Measurements from ENCODE around the gene RFX1. TPM values are rescaled to one million over a fixed set of nuclear protein-coding genes. Genes with fewer than 3 reads are reported as not detected.

Gene RFX1
- total and polyA plus RNA-seq, 2 of the 13 experiments (the other 11 are each of a cell fraction or from before 2014, with no cell fraction given): 1.1 to 1.3 TPM

DNA sequence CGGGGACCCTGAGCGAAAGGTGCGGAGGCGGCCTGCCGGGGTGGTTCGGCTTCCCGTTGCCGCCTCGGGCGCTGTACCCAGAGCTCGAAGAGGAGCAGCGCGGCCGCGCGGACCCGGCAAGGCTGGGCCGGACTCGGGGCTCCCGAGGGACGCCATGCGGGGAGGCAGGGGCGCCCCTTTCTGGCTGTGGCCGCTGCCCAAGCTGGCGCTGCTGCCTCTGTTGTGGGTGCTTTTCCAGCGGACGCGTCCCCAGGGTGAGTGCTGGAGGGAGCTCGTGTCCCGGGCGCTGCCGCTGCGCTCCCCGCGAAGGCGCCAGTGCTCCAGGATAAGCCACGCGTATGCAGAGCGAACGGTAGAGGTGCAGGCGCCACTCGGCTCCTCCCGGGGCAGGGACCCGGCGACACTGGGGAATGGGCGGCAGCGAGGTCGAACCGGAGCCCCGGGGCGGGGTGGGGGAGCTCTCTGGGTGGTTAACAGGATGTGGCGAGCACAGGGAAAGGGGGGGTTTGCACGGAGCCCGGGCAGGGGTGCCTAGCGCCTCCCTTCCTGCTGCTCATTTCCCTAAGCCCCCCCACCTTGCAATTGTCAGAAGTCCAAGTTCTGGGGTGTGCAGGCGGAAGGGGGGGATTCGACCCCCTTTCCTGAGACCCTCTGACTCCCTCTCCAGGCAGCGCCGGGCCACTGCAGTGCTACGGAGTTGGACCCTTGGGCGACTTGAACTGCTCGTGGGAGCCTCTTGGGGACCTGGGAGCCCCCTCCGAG, 25.8 kb upstream of the RFX1 start, which contains the start of gene IL27RA (continued):
- TF ChIP-seq MEF2D (CRISPR knock-in tag; IDR thresholded peaks at IDR 0.05): no peak
- TF ChIP-seq ZNF484 (CRISPR knock-in tag; IDR thresholded peaks at IDR 0.05; ENCODE audit: borderline replicate concordance, low read depth): no peak
- TF ChIP-seq, protein P1, sequence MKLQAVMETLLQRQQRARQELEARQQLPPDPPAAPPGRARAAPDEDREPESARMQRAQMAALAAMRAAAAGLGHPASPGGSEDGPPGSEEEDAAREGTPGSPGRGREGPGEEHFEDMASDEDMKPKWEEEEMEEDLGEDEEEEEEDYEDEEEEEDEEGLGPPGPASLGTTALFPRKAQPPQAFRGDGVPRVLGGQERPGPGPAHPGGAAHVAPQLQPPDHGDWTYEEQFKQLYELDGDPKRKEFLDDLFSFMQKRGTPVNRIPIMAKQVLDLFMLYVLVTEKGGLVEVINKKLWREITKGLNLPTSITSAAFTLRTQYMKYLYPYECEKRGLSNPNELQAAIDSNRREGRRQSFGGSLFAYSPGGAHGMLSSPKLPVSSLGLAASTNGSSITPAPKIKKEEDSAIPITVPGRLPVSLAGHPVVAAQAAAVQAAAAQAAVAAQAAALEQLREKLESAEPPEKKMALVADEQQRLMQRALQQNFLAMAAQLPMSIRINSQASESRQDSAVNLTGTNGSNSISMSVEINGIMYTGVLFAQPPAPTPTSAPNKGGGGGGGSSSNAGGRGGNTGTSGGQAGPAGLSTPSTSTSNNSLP (IDR thresholded peaks at IDR 0.05; ENCODE audit: low read depth, low read length): no peak
- TF ChIP-seq, protein P2, sequence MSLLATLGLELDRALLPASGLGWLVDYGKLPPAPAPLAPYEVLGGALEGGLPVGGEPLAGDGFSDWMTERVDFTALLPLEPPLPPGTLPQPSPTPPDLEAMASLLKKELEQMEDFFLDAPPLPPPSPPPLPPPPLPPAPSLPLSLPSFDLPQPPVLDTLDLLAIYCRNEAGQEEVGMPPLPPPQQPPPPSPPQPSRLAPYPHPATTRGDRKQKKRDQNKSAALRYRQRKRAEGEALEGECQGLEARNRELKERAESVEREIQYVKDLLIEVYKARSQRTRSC (CRISPR knock-in tag; IDR thresholded peaks at IDR 0.05; ENCODE audit: low read depth): no peak
- TF ChIP-seq, protein P3, sequence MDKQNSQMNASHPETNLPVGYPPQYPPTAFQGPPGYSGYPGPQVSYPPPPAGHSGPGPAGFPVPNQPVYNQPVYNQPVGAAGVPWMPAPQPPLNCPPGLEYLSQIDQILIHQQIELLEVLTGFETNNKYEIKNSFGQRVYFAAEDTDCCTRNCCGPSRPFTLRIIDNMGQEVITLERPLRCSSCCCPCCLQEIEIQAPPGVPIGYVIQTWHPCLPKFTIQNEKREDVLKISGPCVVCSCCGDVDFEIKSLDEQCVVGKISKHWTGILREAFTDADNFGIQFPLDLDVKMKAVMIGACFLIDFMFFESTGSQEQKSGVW (CRISPR knock-in tag; IDR thresholded peaks at IDR 0.05; ENCODE audit: borderline replicate concordance): no peak
- TF ChIP-seq, protein P4, sequence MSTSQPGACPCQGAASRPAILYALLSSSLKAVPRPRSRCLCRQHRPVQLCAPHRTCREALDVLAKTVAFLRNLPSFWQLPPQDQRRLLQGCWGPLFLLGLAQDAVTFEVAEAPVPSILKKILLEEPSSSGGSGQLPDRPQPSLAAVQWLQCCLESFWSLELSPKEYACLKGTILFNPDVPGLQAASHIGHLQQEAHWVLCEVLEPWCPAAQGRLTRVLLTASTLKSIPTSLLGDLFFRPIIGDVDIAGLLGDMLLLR (CRISPR knock-in tag; IDR thresholded peaks at IDR 0.05): no peak
- TF ChIP-seq TBP (CRISPR knock-in tag; IDR thresholded peaks at IDR 0.05): 0 out of 2 replicates have a peak, but pooled peaks have one; percentile 46
- TF ChIP-seq NFRKB (IDR thresholded peaks at IDR 0.05): no peak
- no peak for TF ChIP-seq ZNF720 (CRISPR knock-in tag; IDR thresholded peaks at IDR 0.05)
- TF ChIP-seq, protein P5, sequence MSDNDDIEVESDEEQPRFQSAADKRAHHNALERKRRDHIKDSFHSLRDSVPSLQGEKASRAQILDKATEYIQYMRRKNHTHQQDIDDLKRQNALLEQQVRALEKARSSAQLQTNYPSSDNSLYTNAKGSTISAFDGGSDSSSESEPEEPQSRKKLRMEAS (IDR thresholded peaks at IDR 0.05): peak; percentile 81
- 0 out of 2 replicates have a peak, but pooled peaks have one; percentile 39 for TF ChIP-seq KMT2A (CRISPR knock-in tag; IDR thresholded peaks at IDR 0.05)
- no peak for TF ChIP-seq KLF15 (CRISPR knock-in tag; IDR thresholded peaks at IDR 0.05; ENCODE audit: borderline replicate concordance)
- TF ChIP-seq, protein P6, sequence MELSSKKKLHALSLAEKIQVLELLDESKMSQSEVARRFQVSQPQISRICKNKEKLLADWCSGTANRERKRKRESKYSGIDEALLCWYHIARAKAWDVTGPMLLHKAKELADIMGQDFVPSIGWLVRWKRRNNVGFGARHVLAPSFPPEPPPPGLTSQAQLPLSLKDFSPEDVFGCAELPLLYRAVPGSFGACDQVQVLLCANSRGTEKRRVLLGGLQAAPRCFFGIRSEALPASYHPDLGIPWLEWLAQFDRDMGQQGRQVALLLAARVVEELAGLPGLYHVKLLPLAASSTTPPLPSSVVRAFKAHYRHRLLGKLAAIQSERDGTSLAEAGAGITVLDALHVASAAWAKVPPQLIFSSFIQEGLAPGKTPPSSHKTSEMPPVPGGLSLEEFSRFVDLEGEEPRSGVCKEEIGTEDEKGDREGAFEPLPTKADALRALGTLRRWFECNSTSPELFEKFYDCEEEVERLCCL (CRISPR knock-in tag; IDR thresholded peaks at IDR 0.05; ENCODE audit: borderline replicate concordance): no peak; the same call in 1 of the 2 replicates
- TF ChIP-seq FOXK1 (CRISPR knock-in tag; IDR thresholded peaks at IDR 0.05; ENCODE audit: borderline replicate concordance, low read depth): no peak
- 0 out of 2 replicates have a peak, but pooled peaks have one; percentile 29 for TF ChIP-seq KDM3A (CRISPR knock-in tag; IDR thresholded peaks at IDR 0.05; ENCODE audit: low read depth)
- no peak for TF ChIP-seq ZBTB1 (CRISPR knock-in tag; IDR thresholded peaks at IDR 0.05; ENCODE audit: borderline replicate concordance)
- TF ChIP-seq ADNP (CRISPR knock-in tag; IDR thresholded peaks at IDR 0.05): no peak
- TF ChIP-seq ZNF775 (CRISPR knock-in tag; IDR thresholded peaks at IDR 0.05; ENCODE audit: borderline replicate concordance): no peak
- TF ChIP-seq, protein P7, sequence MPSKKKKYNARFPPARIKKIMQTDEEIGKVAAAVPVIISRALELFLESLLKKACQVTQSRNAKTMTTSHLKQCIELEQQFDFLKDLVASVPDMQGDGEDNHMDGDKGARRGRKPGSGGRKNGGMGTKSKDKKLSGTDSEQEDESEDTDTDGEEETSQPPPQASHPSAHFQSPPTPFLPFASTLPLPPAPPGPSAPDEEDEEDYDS (CRISPR knock-in tag; IDR thresholded peaks at IDR 0.05): no peak
- no peak for TF ChIP-seq FOXA1 (IDR thresholded peaks at IDR 0.05)
- no peak for TF ChIP-seq FOXA1 (CRISPR knock-in tag; IDR thresholded peaks at IDR 0.05)
- 0 out of 2 replicates have a peak, but pooled peaks have one; percentile 41 for TF ChIP-seq RFXAP (CRISPR knock-in tag; IDR thresholded peaks at IDR 0.05; ENCODE audit: borderline replicate concordance)
- TF ChIP-seq NONO (IDR thresholded peaks at IDR 0.05): no peak
- 0 out of 2 replicates have a peak, but pooled peaks have one; percentile 29 for TF ChIP-seq NONO (CRISPR knock-in tag; conservative IDR thresholded peaks at IDR 0.05)
- no peak for TF ChIP-seq NR2F1 (CRISPR knock-in tag; IDR thresholded peaks at IDR 0.05)
